Brain microvascular endothelial cell (primary cell): ENCODE results near the gene STOX2.

Experiments used
- DNase-seq: peaks from one replicate; pipeline ENCODE4 v3.0.0-alpha.2; 2020
- H3K27ac ChIP-seq: fragments of 250-450 bp; sonication (Bioruptor Pico); 2 replicates; pipeline ENCODE4 v1.5.1; 2020; ENCODE audit warnings: mild to moderate bottlenecking, moderate library complexity
- H3K27me3 ChIP-seq: fragments of 250-450 bp; sonication (Bioruptor Pico); replicated peaks from 2 replicates; pipeline ENCODE4 v1.5.1; 2020; ENCODE audit warnings: mild to moderate bottlenecking
- H3K36me3 ChIP-seq: fragments of 250-450 bp; sonication (Bioruptor Pico); replicated peaks from 2 replicates; pipeline ENCODE4 v1.5.1; 2020; ENCODE audit warnings: mild to moderate bottlenecking
- H3K4me3 ChIP-seq: 2 replicates; pipeline ENCODE4 v1.5.1; 2011; ENCODE audit warnings: low read depth, mild to moderate bottlenecking, control low read depth, low read length, moderate library complexity
- in situ Hi-C: cut with HindIII; loops from 2 replicates; pipeline ENCODE4 v1.10.0; 2017; ENCODE audit warnings: low sequenced_read_pairs, low pct_ligation_motif_present
- TF ChIP-seq, protein P1 (sequence below): IDR thresholded peaks from 2 replicates; pipeline ENCODE4 v1.5.1; 2011; ENCODE audit warnings: low read depth, mild to moderate bottlenecking, moderate library complexity, low read length, control low read depth, inconsistent platforms; ENCODE audit errors: missing control alignments

Gene STOX2

DNA sequence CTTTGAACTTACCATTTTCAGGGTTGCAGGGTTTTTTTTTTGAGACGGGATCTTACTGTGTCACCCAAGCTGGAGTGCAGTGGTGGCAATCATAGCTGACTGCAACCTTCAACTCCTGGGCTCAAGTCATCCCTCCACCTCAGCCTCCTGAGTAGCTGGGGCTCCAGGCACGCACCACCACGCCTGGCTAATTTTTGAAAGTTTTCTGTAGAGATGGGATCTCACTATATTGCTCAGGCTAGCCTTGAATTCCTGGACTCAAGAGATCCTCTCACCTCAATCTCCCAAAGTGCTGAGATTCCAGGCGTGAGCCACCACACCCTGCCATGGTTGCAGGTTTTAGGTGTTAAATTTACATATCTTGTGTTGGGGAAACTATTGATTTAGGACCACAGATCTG, 64.5 kb downstream of the STOX2 start:
- TF ChIP-seq, protein P1, sequence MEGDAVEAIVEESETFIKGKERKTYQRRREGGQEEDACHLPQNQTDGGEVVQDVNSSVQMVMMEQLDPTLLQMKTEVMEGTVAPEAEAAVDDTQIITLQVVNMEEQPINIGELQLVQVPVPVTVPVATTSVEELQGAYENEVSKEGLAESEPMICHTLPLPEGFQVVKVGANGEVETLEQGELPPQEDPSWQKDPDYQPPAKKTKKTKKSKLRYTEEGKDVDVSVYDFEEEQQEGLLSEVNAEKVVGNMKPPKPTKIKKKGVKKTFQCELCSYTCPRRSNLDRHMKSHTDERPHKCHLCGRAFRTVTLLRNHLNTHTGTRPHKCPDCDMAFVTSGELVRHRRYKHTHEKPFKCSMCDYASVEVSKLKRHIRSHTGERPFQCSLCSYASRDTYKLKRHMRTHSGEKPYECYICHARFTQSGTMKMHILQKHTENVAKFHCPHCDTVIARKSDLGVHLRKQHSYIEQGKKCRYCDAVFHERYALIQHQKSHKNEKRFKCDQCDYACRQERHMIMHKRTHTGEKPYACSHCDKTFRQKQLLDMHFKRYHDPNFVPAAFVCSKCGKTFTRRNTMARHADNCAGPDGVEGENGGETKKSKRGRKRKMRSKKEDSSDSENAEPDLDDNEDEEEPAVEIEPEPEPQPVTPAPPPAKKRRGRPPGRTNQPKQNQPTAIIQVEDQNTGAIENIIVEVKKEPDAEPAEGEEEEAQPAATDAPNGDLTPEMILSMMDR, result no peak
- no peak overlapping the region for H3K4me3 ChIP-seq
- no peak for DNase-seq
- H3K27me3 ChIP-seq, result no peaks in the 10 kb centered on the region
- in situ Hi-C loops, result no loop called here
- H3K36me3 ChIP-seq, result no peaks in the 10 kb centered on the region
- H3K27ac ChIP-seq, result no peak overlapping the region

DNA sequence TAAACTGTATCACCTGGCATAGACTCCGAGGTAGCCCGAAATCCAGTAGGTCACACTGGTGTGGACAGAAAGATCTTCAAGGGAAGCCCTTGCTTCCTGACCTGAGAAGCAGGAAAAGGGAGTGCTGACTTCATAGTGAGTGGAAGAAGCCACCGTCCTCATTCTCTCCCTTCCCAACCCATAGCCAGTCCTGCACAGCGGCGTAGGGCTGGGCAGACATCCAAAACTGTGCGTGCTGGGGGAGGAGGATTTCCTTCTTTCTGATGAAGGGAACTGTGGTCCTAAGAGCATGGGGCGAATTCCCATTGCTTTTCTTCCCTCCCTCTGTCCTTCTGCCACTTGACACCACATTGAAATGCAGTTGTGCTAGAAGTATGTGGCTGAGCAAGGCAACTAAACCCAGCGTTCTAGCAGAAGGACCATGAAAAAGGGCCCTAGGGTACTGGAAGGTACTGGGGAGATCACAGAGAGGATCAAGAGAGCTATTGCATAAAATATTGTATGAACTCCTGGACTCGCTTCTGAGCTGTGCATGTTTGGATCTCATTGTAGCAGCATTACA, 66.9 kb downstream of the STOX2 start:
- Histone ChIP-seq H3K27ac (no peak overlapping the region), H3K36me3 (no peaks in the 10 kb centered on the region), H3K4me3 (no peak overlapping the region), H3K27me3 (no peaks in the 10 kb centered on the region)
- in situ Hi-C loops, result no loop called here
- no peak for DNase-seq
- TF ChIP-seq, protein P1, result no peak

DNA sequence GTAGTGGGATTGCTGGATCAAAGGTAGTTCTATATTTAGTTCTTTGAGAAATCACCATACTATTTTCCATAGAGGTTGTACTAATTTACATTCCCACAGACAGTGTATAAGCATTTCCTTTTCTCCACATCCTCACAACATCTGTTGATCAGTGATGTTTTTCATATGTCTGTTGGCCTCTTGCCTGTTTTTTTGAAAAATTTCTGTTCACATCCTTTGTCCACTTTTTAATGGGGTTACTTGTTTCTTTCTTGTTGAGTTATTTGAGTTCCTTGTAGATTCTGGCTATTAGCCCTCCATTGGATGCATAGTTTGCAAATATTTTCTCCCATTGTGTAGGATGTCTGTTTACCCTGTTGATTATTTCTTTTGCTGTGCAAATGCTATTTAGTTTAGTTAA, 72.6 kb downstream of the STOX2 start:
- in situ Hi-C loops, result no loop called here
- no peak overlapping the region for H3K27ac ChIP-seq

DNA sequence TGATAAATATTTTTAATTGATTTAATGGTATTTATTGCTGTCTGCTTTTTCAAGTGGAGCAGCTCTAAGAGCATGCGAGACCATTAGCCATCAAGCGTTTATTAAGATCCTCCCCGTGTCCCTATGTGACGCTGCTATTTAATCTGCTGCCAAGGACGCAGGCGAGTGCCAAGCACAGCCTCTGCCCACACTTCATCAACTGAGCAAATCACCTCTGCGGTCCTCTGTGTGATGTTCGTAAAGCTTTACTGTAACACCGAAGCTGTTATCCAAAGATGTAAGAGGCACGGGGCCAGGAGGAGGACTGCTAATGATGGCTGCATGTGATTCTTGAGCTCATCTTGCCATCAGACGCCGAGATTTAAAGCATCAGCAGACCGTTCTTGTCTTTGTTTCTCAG, 79.5 kb downstream of the STOX2 start:
- H3K27me3 ChIP-seq, result no peaks in the 10 kb centered on the region
- in situ Hi-C loops, result no loop called here
- TF ChIP-seq, protein P1, result no peak

More for the DNA sequence above, 72.6 kb downstream of the STOX2 start:
- Histone ChIP-seq H3K36me3 (no peaks in the 10 kb centered on the region), H3K27me3 (no peaks in the 10 kb centered on the region), H3K4me3 (no peak overlapping the region)
- no peak for DNase-seq
- TF ChIP-seq, protein P1, result no peak

DNA sequence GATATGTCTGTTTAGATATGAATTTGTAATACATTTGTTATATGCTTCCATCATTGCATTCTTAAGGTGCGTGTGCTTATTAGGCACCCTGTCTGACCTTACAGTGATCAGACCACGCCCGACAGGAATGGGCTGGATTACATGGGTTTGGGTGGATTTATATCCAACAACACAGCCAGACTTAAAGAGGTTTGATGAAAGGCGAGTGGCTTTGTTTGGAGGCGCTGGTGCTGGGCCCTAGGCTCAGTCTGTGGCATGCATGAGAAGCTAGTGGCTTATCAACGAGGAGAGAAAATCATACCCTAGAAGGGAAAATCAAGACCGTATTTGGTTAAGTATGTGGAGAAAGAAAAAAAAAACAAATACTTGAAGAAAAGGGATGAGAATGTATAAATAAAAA, 80.7 kb downstream of the STOX2 start:
- TF ChIP-seq, protein P1, result no peak
- in situ Hi-C loops, result no loop called here
- no peaks in the 10 kb centered on the region for H3K36me3 ChIP-seq
- no peaks in the 10 kb centered on the region for H3K27me3 ChIP-seq
- no peak for DNase-seq
- no peak overlapping the region for H3K4me3 ChIP-seq
- no peak overlapping the region for H3K27ac ChIP-seq

More for the DNA sequence above, 79.5 kb downstream of the STOX2 start:
- no peaks in the 10 kb centered on the region for H3K36me3 ChIP-seq
- H3K27ac ChIP-seq, result no peak overlapping the region
- H3K4me3 ChIP-seq, result no peak overlapping the region
- no peak for DNase-seq

DNA sequence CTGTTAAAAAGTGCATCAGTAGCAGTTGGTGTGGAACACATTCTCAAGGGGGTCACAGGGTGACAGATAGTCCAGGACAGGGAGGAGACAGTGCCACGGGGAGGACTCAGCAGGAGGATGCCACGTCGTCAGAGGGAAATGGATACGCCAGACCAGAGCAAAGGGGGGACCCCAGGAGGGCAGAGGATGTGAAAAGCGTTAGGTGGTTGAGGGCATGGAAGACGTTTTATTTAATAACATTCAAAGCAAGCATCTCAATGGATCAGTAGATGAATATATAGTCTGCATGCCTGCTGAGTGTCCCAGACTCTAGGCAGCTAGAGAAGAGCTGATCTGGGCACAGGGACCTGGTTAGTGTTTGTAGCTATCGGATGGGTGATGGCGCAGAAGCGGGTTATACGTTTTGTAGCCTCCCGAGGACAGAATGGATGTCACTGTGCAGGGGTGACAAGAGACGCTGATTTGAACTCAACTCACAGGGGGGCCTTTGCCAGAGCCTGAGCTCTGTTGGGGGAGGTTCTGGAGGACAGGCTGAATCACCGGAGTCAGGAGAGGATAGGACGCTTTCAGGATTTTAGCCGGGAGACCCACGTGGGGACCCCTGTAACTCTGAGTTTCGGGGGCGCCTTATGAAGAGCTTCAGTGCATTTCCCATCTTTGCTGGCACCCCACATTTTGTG, 81.3 kb downstream of the STOX2 start:
- DNase-seq, result no peak
- no peak overlapping the region for H3K27ac ChIP-seq
- TF ChIP-seq, protein P1, result no peak
- H3K36me3 ChIP-seq, result no peaks in the 10 kb centered on the region
- in situ Hi-C loops, result no loop called here
- H3K27me3 ChIP-seq, result no peaks in the 10 kb centered on the region
- H3K4me3 ChIP-seq, result no peak overlapping the region
